OCI-LY1 (cell line): ENCODE measurements around the gene BRF1.

Source experiments
- CTCF ChIP-seq: fragments of 200-600 bp; sonication (generic), shearing (Covaris generic); IDR thresholded peaks from 2 replicates; pipeline ENCODE4 v1.5.1; 2017; ENCODE audit warnings: mild to moderate bottlenecking, antibody characterized with exemption, low read length, moderate library complexity, mixed read lengths
- EZH2 ChIP-seq: fragments of 200-600 bp; sonication (generic), shearing (Covaris generic); IDR thresholded peaks from 2 replicates; pipeline ENCODE4 v1.8.0; 2017; ENCODE audit warnings: borderline replicate concordance, mixed run types, mild to moderate bottlenecking, antibody characterized with exemption, low read length, moderate library complexity, mixed read lengths

GRCh38 chr14:105333020-105333490 lies 32.3 kb upstream of the BRF1 start:
- no peak for TF ChIP-seq CTCF
- no peak for TF ChIP-seq EZH2
